Hepatic stellate cell (primary cell): ENCODE data around the gene BICD2.
"Not testable (repeated sequence)": the region's sequence is repeated elsewhere in the genome, so short reads cannot be mapped to it uniquely, and the experiment has no call there.

Source experiments
- DNase-seq: peaks from one replicate; pipeline ENCODE4 v3.0.0; 2011; ENCODE audit warnings: low spot score

The BICD2 gene

DNA sequence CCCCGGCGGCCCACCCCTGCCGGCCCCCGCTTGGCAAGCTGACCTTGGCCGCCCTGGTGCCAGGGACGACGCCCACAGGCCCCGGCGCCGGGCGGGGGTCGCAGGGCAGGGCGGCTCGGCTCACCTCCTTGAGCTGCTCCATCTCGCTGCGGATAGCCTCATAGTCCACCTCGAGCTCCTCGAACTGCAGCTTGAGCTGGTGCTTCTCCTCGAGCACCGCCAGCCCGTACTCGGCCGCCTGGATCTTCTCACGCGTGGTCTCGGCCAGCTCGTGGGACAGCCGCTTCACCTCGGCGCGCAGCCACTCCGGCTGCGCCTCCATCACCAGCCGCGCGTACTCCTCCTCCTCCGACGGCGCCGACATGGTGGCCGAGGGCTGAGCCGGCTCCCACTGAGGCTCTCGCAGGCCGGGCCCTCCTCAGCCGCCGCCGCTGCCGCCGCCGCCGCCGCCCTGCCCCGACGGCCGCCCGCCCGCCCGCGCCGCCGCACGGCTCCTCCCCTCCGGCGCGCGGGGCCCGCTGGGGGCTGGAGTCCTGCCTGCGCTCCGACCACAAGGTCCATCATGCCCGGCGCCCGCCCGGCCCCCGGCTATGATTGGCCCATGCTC lies at the start of gene BICD2:
Gene BICD2, minus strand, starts transcription at position 453 of the 607 bp plus-strand sequence. Its CDS starts 89 bp downstream, at position 364.
- DNase-seq, result no peak

DNA sequence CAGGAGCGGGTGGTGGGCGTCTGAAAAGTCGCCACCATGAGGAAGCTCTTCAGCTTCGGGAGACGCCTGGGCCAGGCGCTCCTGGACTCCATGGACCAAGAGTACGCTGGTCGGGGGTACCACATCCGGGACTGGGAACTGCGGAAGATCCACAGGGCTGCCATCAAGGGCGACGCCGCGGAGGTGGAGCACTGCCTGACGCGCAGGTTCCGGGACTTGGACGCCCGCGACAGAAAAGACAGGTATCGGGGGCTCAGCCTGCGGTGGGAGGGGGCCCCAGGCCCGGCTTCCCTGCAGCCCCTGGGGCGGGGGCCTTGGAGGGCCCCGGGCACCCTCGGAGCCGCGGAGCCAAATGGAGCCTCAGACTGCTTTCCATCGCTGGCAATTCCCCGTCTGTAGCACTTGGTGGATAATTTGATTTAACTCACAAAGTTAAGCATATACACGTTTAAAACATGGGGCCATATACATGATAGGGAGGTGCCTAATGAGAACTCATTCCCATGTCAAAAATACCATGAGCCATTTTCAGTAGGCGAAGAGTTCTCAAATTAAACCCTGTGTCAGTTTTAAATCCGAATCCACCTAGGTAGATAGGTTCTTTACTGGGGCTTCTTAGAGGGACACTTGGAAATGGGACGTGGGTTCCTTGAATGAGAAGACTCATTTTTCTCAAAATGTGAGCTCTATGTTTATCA lies 45.1 kb upstream of the BICD2 start:
- DNase-seq, result not testable (repeated sequence)

DNA sequence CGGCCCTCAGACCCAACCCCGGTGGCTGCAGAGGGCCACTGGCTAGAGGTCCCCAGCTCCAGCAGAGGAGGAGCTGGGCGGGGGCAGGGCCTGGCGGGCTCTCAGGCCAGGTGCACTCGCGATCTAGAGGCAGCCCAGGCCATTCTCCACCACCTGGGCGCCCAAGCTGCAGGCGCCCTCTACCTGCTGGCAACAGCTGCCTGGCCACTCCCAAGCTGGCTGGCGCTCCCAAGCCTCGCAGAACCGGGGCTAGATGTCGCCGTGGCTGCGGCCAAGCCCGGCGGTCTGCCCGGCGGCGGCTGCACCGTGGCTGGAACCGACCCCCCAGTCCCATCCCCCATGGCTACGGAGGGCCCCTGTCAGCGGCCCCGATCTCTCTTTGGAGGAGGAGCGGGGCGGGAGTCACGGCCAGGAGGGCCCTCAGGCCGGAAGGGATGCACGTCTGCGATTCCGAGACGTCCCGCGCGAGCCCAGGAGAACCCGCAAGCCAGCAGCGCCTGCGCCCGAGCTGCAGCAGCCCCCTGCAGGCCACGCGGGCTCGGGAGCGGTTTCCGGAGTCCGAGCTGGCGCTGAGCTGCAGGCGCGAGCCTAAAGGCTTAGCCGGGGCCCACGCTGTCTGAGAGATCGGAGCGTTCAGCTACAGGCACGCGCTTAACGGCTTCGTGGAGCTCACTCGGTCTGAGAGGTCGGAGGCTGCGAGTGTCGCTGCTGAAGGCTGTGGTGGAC lies 44.3 kb upstream of the BICD2 start:
- peak; percentile 69 for DNase-seq

DNA sequence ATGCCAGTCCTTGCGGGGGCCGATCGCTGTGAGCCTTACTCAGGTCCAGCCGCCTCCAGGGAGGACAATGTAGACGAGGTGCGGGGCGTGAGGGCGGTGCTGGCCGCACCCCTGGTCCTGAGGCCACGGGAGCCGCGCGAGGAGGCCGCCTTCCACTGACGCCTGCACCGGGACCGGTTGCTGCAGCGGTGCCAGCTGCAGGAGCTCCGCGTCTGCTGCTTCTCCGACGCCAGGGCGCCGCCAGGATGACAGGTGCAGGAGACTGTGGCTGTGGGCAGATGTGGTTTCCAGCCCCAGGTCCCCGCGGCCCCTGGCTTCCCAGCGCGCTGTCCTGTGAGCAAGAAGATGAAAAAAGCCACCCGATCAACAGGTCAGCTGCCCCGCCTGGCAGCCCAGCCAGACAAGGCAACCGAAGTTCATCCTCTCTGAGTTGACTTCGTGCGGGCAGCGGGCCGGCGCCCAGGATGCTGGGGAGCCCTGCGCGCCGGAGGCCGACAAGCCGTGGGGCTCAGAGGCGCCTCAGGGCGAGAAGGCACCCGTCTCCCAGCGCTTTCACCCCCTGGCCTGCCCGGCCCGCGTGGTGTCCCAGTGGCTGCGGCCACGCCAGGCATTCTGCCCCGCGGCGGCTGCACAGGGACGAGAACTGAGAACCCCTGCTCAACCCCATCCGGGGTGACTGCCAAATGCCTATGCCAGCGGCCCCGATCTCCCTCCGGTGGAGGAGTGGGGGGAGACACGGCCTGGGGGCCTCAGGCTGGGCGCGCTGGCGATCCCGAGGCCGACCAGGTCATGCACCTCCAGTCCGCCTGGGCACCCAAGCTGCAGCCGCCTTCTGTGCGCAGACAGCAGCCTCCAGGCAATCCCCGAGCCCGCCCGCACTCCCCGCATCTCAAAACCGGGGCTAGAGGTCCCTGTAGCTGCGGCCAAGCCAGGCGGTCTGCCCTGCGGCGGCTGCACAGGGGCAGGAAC lies 43.4 kb upstream of the BICD2 start:
- no peak for DNase-seq

DNA sequence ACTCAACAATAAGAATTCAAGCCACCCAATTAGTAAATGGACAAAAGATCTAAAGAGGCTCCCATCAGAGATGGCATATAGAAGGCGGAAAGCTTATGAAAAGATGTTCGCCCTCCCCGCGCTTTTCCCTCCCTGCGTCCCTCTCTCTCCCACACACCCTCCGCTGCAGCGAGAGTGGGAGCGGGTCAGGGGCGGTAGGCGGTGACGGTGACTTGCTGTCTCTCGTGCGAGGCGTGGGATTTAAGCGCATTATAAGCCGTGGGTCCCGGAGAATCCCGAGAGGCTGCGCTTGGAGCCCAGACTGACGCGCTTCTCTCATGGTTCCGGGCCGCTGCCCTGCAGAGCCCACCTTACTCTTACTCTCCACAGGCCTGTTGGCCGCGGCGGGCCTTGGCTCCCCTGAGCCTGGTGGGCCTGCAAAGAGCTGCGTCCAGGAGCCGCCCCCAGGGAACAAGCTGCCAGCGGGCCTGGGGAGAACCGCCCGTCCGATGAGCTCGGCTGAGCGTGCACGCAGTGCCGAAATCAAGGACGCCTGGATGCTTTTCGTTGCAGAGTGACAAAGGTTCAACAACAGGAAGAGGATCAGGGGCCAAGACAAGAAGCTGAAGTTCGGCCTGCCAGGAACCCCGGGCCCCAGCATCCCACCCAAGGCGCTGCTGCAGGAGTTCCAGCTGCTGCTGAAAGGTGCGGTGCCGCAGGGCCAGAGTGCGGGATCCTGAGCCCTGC lies 42.6 kb upstream of the BICD2 start:
- DNase-seq, result no peak

DNA sequence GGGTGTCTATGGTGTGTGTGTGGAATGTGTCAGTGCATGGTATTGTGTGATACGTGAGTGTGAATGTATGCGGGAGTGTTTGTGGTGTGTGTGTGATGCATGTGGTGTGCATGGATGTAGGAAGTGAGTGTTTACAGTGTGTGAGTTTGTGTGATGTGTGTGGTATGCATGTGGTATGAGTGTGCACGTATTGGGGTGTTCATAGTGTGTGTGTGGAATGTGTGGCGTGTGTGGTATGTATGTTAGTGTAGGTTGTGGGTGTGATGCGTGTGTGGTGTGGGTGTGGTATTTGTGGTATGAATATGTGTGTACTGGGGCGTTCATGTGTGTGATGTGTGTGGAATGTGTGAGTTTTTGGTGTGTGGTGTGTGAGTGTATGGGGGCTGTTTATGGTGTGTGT lies 40.1 kb upstream of the BICD2 start:
- DNase-seq, result no peak

DNA sequence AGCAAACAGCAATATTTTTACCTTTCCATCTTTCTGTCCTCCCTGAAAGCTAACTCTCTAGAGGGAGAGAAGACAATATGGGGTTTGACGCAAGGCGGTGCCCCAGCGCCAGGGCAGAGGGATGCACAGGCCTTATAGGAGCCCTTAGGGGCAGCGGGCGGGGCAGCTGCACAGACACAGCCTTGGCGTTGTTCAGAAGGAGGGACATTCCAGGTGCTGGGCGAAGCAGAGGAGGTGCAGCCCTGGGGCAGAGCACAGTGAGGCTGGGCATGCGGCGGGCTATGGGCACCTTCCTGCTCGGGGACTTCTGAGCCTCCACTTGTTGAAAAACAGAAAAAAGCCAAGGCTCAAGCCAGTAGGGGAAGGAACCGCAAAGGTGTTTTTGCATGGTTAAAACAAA lies 33.7 kb upstream of the BICD2 start:
- no peak for DNase-seq

DNA sequence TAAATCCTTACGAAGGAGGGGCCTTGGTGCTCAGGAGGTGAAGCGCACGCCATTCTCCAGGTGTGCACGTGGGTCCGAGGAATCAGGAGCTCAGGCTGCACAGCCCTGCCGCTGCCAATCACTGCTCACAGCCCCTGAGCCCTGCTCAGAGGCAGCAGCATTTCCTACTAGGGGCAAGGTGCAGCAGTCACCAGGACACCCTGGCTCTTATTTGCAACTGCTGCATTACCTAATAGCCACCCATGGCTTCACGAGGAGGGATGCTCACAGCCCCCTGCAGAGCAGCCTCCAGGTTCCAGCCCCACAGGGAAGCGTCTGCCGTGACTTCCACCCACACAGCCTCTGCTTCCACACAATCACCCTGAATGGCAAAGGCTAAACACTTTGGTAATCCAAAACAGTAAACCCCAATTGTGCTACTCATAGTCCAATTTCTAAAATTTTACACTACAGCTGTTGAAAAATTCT lies 31.7 kb upstream of the BICD2 start:
- DNase-seq, result not testable (repeated sequence)

DNA sequence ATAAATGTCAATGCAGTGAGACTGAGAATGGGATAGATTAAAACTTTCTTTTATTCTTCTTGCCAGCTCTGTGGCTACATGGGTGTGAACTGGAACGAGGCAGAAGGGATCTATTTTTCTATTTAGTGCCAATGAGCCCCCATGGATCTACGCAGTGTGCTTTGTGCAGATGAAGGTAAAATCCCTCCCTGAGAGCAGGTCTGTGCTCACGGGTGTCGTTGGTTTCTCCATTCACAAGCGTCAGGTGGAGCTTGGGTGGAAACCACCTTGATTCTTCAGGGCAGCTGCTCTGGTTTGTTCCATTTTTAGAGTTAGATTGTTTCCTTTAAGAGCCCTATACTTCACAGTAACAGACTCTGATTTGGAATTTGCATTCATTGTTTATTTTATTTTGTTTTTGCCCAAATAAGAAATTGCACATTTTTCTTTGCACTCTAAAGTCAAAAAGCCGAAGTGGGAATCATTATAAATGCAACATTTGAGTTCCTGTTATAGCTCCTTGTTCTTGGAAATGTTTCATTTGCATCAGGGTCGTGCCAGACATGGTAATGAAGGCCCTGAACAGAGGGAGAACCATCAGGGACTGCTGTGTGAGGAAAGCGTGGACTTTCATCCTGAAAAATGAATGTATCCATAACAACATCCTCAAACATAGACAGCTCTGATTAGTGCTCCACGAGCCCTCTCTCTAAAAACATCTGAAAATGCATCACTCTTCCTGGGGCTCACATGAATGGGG lies 31.1 kb upstream of the BICD2 start:
- DNase-seq, result no peak

DNA sequence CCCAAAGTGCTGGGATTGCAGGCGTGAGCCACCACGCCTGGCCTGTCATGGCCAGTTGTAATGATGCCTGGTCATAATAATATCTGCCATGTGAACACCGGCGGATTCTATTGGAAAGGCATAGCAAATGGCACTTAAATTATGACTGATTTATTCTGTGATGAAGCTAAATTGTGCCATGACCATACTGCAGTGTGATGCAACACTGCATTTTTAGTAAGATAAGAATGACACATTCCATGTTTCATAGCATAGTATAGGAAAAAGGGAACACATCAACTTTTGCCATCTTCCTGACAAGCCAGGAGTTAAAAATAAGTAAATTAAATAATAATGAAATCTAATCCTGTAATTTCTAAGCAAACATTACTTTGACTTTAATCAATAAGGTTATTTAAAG lies 30.4 kb upstream of the BICD2 start:
- no peak for DNase-seq

DNA sequence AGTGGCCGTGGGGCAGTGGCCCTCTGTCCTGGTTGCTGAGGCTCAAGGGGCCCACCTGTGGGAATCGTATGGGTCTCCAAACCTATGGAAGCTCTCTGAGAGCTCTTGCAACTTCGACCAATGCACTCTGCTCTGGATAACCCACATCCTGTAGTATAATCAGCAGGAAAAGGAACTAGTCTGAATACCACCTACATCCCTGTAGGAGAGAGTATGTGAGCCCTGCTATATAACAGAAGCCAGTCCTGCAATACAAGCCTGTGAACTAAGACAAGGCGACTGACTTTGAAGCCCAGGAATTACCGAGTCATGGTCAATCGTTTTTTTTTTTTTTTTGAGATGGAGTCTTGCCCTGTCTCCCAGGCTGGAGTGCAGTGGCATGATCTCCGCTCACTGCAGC lies 29.8 kb upstream of the BICD2 start:
- no peak for DNase-seq

DNA sequence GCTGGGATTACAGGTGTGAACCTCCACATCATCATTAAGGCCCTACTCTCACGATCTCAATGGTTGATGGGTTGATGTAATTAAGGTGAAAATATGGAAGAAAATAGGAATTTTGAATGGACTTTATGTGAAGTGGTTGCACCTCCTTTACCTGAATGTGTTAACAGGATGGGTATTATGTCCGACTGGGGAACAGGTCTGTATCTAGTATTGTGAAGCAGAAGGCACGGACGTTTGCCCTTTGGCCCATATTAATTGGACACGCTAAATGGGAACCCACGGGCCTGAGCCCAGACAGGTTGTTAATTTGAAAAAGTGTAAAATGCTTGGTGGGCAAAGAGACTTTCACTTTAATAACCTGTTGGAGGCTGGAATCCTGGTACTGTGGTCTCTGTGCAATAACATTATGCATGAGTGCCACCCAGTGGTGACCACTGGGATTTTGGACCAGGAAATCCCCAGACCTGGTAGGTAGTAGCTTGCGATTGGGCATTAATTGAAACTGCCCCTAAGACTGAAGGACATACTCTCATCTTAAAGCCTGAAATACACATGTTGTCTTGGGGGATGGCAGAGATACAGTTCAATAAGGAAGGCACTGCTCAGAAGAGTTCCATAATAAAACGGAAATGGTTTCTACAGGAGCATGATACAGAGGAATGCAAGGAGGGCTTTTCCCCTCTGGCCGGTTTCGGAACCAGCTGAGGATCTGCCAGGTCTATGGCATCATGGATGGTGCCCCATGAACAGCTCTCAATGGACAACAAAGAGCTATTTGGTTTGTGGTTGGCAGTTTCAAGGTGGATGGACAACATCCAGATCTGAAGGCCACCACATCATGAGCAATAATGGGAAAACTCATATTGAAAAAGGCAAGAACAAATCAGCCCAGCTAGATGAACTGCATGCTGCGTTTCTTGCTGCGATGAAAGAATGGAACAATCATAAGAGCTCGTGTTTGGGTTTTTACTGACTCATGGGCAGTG lies 26.2 kb upstream of the BICD2 start:
- DNase-seq, result peak; percentile 72

DNA sequence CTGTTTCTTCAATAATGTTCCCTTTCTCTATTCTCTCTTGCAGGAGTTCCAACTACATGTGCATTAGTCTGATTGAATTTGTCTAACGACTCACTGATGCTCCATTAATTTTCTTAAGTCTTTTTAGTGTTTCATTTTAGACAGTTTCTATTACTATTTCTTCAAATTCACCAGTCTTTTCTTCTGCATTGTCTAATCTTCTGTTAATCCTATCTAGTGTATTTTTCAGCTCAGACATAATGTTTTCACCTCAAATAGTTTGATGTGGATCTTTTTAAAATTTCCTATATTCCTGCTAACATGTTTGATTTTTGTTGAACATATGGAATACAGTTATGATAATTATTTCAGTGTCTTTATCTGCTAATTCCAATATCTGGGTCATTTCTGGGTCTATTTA lies 21.7 kb upstream of the BICD2 start:
- no peak for DNase-seq

DNA sequence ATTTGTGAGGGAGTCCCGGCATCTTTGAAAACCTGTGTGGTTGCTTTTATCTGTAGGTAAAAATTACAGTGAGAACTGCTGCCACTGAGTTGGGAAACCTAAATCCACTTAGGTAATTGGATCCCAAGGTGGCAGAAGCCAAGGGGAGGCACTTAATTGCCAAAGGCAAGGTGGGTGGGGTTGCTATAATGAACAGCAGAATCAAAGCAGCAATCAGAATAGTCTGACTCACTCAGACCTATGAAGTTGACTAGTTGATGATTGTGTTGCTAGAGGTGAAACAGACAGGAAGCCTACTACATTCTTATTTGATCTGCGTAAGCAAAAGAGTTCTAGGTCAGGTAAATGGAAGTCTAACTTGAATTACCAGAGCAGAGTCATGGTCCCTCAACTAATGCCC lies 17.3 kb upstream of the BICD2 start:
- no peak for DNase-seq

DNA sequence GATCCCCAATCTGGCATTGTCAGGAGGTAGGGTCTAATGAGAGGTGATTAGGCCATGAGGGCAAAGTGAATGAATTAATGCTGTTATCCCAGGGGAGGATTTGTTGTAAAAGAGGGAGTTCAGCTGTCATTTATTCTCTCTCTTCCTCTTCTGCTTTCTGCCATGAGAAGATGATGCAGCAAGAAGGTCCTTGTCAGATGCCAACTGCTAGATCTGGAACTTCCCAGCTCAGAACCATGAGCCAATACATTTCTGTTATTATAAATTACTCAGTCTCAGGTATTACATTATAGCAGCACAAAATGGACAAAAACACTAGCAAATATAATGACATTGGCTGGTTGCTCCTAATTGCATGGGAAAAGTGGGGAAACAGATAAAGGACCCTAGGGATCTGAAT lies 15.6 kb upstream of the BICD2 start:
- no peak for DNase-seq

DNA sequence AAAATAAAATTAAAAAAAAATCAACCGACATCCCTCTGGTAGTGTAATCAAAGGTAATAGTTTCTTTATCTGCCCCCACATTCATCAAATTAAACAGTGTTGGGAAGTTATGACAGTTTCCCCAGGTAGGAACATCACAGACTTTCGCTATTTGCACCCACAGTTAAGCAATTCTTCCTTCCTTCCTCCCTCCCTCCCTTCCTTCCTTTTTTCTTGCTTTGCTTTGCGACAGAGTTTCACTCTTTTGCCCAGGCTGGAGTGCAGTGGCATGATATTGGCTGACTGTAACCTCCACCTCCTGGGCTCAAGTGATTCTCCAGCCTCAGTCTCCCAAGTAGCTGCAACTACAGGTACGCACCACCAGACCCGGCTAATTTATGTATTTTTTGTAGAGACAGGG lies 10.8 kb upstream of the BICD2 start:
- DNase-seq, result no peak

DNA sequence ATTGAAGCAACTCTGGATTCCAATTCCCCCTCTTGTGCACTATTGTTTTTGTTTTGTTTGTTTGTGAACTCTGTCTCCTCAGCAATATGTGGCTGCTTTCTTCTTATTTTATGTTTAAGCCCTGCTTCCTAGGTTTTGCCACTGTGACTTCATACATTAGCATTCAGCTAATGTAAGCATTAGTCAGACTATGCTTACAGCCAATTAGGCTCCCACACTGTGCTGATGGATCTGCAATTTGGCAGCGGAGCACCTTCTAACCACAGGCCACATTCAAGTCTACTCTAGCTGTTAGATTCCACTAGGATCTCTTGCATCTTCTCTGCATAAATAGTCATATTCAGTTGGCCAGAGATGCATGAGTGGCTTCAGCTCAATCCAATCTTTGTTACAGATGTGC lies 9.6 kb upstream of the BICD2 start:
- DNase-seq, result peak; percentile 62

DNA sequence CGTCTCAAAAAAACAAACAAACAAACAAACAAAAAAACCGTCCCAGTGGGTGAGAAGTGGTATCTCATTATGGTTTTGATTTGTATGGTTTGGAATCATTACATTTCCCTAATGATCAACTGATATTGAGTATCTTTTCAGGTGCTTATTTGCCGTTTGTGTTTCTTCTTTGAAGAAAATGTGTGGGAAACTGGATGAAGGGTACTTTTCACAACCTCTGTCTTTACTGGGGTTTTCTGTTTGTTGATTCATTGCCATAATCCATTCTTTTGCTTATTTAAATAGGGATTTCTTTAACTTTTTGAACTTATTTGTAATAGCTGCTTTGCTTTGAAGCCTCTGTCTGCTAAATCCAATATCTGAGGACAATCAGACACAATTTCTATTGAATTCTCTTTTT lies 9.2 kb upstream of the BICD2 start:
- DNase-seq, result no peak

DNA sequence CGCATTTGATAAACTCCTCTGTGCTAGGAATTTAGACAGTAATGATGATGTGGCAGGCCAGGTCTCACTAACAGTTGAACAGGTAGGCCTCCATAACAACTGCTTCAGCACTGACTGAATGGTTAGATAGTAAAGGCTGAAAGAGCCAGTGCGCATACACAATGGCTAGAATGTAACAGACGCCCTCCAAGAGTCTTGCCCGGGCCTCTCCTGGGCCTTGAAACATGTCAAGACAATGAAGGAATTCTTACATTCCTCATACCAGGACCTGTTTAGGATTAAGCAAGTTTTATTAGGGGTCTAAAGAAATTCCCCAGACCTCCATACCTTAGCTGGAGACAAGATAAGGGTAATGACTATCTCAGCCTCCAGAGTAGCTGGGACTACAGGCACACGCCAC lies 6.7 kb upstream of the BICD2 start:
- DNase-seq, result no peak
